ENCODE results near the gene LCAT. TPM values are rescaled to one million over a fixed set of nuclear protein-coding genes. Genes with fewer than 3 reads are reported as not detected.
"Not testable (repeated sequence)": the region's sequence is repeated elsewhere in the genome, so short reads cannot be mapped to it uniquely, and the experiment has no call there.

The LCAT gene
- total RNA-seq, 4 donors from 2014 or later, result 6.4 to 16.5 (median 12.1) TPM

- intact Hi-C loops (cut with DNase I; ENCODE audit: low total_unique reads), result no loop called here
- no peak for DNase-seq (ENCODE audit: low spot score in 2 of 2)
- TF ChIP-seq CTCF (IDR thresholded peaks at IDR 0.05), result no peak
- no peak for TF ChIP-seq POLR2A (IDR thresholded peaks at IDR 0.05)
- 76 to 77% methylated on average over 9 of the region's 9 CpGs for WGBS, 2 donors
- no peak overlapping the region for H3K4me3 ChIP-seq (ENCODE audit: low read depth, poor library complexity, severe bottlenecking)
Measured at GRCh38 chr16:67941469-67942199, 2.3 kb downstream of the LCAT start.

- 91 to 97% methylated on average over 5 of the region's 5 CpGs for WGBS, 2 donors
- intact Hi-C loops (cut with DNase I; ENCODE audit: low total_unique reads), result no loop called here
Measured at GRCh38 chr16:67940446-67941089, 3.4 kb downstream of the LCAT start.

GRCh38 chr16:67939507-67940445 is 4.1 kb downstream of the LCAT start:
- no peak overlapping the region for H3K4me3 ChIP-seq (ENCODE audit: low read depth, poor library complexity, severe bottlenecking)
- 56 to 65% methylated on average over 21 to 28 of the region's 33 CpGs for WGBS, 2 donors
- intact Hi-C loops (cut with DNase I; ENCODE audit: low total_unique reads), result no loop called here
- DNase-seq (ENCODE audit: low spot score in 2 of 2), result peak in 1 of 2 donors; percentile 85
- no peak for TF ChIP-seq CTCF (IDR thresholded peaks at IDR 0.05)
- TF ChIP-seq POLR2A (IDR thresholded peaks at IDR 0.05), result no peak

More at GRCh38 chr16:67940446-67941089, 3.4 kb downstream of the LCAT start:
- TF ChIP-seq POLR2A (IDR thresholded peaks at IDR 0.05) (no peak), CTCF (IDR thresholded peaks at IDR 0.05) (no peak)
- no peak overlapping the region for H3K4me3 ChIP-seq (ENCODE audit: low read depth, poor library complexity, severe bottlenecking)
- no peak for DNase-seq (ENCODE audit: low spot score in 2 of 2)

- 91 to 92% methylated on average over 5 of the region's 5 CpGs for WGBS, 2 donors
- DNase-seq (ENCODE audit: low spot score in 2 of 2); H3K4me3 ChIP-seq (ENCODE audit: low read depth, poor library complexity, severe bottlenecking); intact Hi-C loops (cut with DNase I; ENCODE audit: low total_unique reads): not testable (repeated sequence)
Measured at GRCh38 chr16:67937713-67938112, 6.2 kb downstream of the LCAT start.

GRCh38 chr16:67936880-67937605 is 6.9 kb downstream of the LCAT start:
- TF ChIP-seq POLR2A (IDR thresholded peaks at IDR 0.05), result no peak
- TF ChIP-seq CTCF (IDR thresholded peaks at IDR 0.05), result no peak
- DNase-seq (ENCODE audit: low spot score in 2 of 2), result no peak
- 43 to 46% methylated on average over 6 of the region's 6 CpGs for WGBS, 2 donors
- intact Hi-C loops (cut with DNase I; ENCODE audit: low total_unique reads), result no loop called here
- peak overlapping the region; percentile 71 for H3K4me3 ChIP-seq (ENCODE audit: low read depth, poor library complexity, severe bottlenecking)
